GM18502 (cell line): Measurements from ENCODE around the gene PADI1.

Experiments used
- ATAC-seq: cut with Tn5 transposase; IDR thresholded peaks from one replicate; pipeline ENCODE4 v1.9.1; 2021; ENCODE audit warnings: mild to moderate bottlenecking; ENCODE audit not compliant: unreplicated experiment, poor library complexity

Gene PADI1

GRCh38 chr1:17181781-17182464, 23.0 kb upstream of the PADI1 start:
- ATAC-seq, result no peak

GRCh38 chr1:17183388-17184160, 21.4 kb upstream of the PADI1 start:
- ATAC-seq, result no peak

- no peak for ATAC-seq
These were observed 20.7 kb upstream of the PADI1 start for GRCh38 chr1:17184161-17184665.

GRCh38 chr1:17184822-17185484, 20.0 kb upstream of the PADI1 start:
- ATAC-seq, result no peak

- no peak for ATAC-seq
These were observed 19.5 kb upstream of the PADI1 start for GRCh38 chr1:17185485-17185860.

- ATAC-seq, result no peak
These were observed 18.6 kb upstream of the PADI1 start for GRCh38 chr1:17186216-17186909.

- no peak for ATAC-seq
These were observed 17.9 kb upstream of the PADI1 start for GRCh38 chr1:17187051-17187450.

GRCh38 chr1:17188217-17188616, 16.7 kb upstream of the PADI1 start:
- no peak for ATAC-seq

GRCh38 chr1:17188889-17189631, 15.9 kb upstream of the PADI1 start:
- no peak for ATAC-seq

GRCh38 chr1:17189632-17189990, 15.3 kb upstream of the PADI1 start:
- ATAC-seq, result no peak

GRCh38 chr1:17190010-17190995, 14.6 kb upstream of the PADI1 start:
- no peak for ATAC-seq

GRCh38 chr1:17191990-17192242, 13.0 kb upstream of the PADI1 start:
- ATAC-seq, result no peak

- ATAC-seq, result no peak
These were observed 12.3 kb upstream of the PADI1 start for GRCh38 chr1:17192394-17193221.

- no peak for ATAC-seq
These were observed 11.5 kb upstream of the PADI1 start for GRCh38 chr1:17193222-17194132.

GRCh38 chr1:17194133-17194475, 10.8 kb upstream of the PADI1 start:
- no peak for ATAC-seq

- no peak for ATAC-seq
These were observed 10.1 kb upstream of the PADI1 start for GRCh38 chr1:17194615-17195528.
